HepG2 (cell line): ENCODE results near the gene ABCG1. TPM values are rescaled to one million over a fixed set of nuclear protein-coding genes. Genes with fewer than 3 reads are reported as not detected.

Experiments
- ATAC-seq: fragments of 200-7000 bp; cut with Tn5 transposase; 3 replicates; pipeline ENCODE4 v1.9.1; 2020; ENCODE audit warnings: mild to moderate bottlenecking, moderate library complexity
- BruUV-seq: library from RNA; stranded (reverse); fragments of 400-500 nt; replicated peaks from 2 replicates; lab custom pipeline; 2021; lab: Mats Ljungman, UMichigan
- CTCF ChIA-PET: fragments of 300-600 bp; formaldehyde crosslinking; extraction: SDS; loops from one replicate; lab custom pipeline; 2021; ENCODE audit warnings: low total read pairs, inconsistent platforms, low intra/inter-chr PET ratio; lab: Yijun Ruan, JAX
- POLR2A ChIA-PET: fragments of 350-600 bp; sonication (Branson Sonifier 250); formaldehyde crosslinking; loops from one replicate; lab custom pipeline; 2020; ENCODE audit warnings: antibody characterized with exemption, inconsistent platforms; lab: Yijun Ruan, JAX
- DNase-seq: peaks from one replicate; pipeline ENCODE4 v3.0.0-alpha.2; 2015; ENCODE audit warnings: low spot score
- FAIRE-seq: peaks from 3 replicates; lab custom pipeline; 2011; peaks lifted over from hg19 to GRCh38; lab: Jason Lieb, UNC
- H2AFZ ChIP-seq: one replicate; pipeline ENCODE4 v1.6.1; 2011; ENCODE audit warnings: low read length, inconsistent platforms
- H3K27ac ChIP-seq: fragments of 300-600 bp; 3 replicates; pipeline ENCODE4 v1.8.0; 2011; ENCODE audit warnings: mixed run types, mild to moderate bottlenecking, mixed read lengths, low read length, inconsistent platforms; ENCODE audit not compliant: insufficient read depth; ENCODE audit errors: extremely low read length
- H3K27me3 ChIP-seq, 2 experiments: fragments of 200-600 bp in 1 of 2; 2 replicates in 1 of 2; 3 replicates in 1 of 2; pipeline versions ENCODE4 v1.6.0 to v1.8.0; 2011; ENCODE audit warnings: low read length in 2 of 2, mild to moderate bottlenecking in 2 of 2, moderate library complexity in 2 of 2, inconsistent platforms in 1 of 2; ENCODE audit not compliant: insufficient read depth in 2 of 2, control insufficient read depth in 1 of 2
- H3K36me3 ChIP-seq, 2 experiments: fragments of 200-600 bp in 1 of 2; replicated peaks in 1 of 2; 2 replicates in 1 of 2; 3 replicates in 1 of 2; pipeline versions ENCODE4 v1.5.1 to v1.8.0; 2011; ENCODE audit warnings: low read length in 2 of 2, inconsistent platforms in 1 of 2; ENCODE audit not compliant: insufficient read depth in 2 of 2, control insufficient read depth in 1 of 2
- H3K4me1 ChIP-seq: 2 replicates; pipeline ENCODE4 v1.5.1; 2012; ENCODE audit warnings: low read length, inconsistent platforms; ENCODE audit not compliant: insufficient read depth
- H3K4me2 ChIP-seq: 2 replicates; pipeline ENCODE4 v1.6.0; 2011; ENCODE audit warnings: low read depth, low read length, inconsistent platforms
- H3K4me3 ChIP-seq, 3 experiments: fragments of 200-600 bp in 1 of 3; sonication (generic), shearing (Covaris generic) in 1 of 3; replicated peaks in 1 of 3; 2 replicates each; pipeline ENCODE4 v1.5.1; 2011 to 2016; ENCODE audit warnings: low read length in 3 of 3, inconsistent platforms in 2 of 3, low read depth in 2 of 3, mild to moderate bottlenecking in 2 of 3, control low read depth in 1 of 3, mixed read lengths in 1 of 3; ENCODE audit not compliant: insufficient read depth in 1 of 3
- H3K79me2 ChIP-seq: one replicate; pipeline ENCODE4 v1.6.1; 2011; ENCODE audit warnings: low read length, inconsistent platforms; ENCODE audit not compliant: insufficient read depth
- H3K9ac ChIP-seq: 2 replicates; pipeline ENCODE4 v1.6.0; 2011; ENCODE audit warnings: mild to moderate bottlenecking, low read depth, low read length, inconsistent platforms; ENCODE audit not compliant: insufficient read depth
- H3K9me3 ChIP-seq: 2 replicates; pipeline ENCODE4 v1.5.1; 2012; ENCODE audit warnings: mild to moderate bottlenecking, low read length
- H4K20me1 ChIP-seq: 2 replicates; pipeline ENCODE4 v1.6.0; 2011; ENCODE audit warnings: inconsistent platforms, mild to moderate bottlenecking, low read length, moderate library complexity; ENCODE audit not compliant: insufficient read depth
- FUBP1 ChIP-seq: sonication (generic); formaldehyde crosslinking; IDR thresholded peaks from 2 replicates; pipeline ENCODE4 v1.5.1; 2020; ENCODE audit warnings: missing genetic modification reagents, mild to moderate bottlenecking, borderline replicate concordance
- PLSCR1 ChIP-seq: sonication (generic); formaldehyde crosslinking; IDR thresholded peaks from 2 replicates; pipeline ENCODE4 v1.5.0; 2020; ENCODE audit warnings: missing genetic modification reagents, mild to moderate bottlenecking, borderline replicate concordance
- ZBTB44 ChIP-seq: sonication (generic); formaldehyde crosslinking; IDR thresholded peaks from 2 replicates; pipeline ENCODE4 v1.4.0; 2020; ENCODE audit warnings: missing genetic modification reagents
- ZNF234 ChIP-seq: sonication (generic); formaldehyde crosslinking; conservative IDR thresholded peaks from 2 replicates; pipeline ENCODE4 v1.5.1; 2020; ENCODE audit warnings: mild to moderate bottlenecking, missing genetic modification reagents
- ZNF280D ChIP-seq: sonication (generic); formaldehyde crosslinking; IDR thresholded peaks from 2 replicates; pipeline ENCODE4 v1.5.1; 2020; ENCODE audit warnings: mild to moderate bottlenecking, missing genetic modification reagents
- ZNF318 ChIP-seq: sonication (generic); formaldehyde crosslinking; IDR thresholded peaks from 2 replicates; pipeline ENCODE4 v1.4.0; 2020; ENCODE audit warnings: mild to moderate bottlenecking, missing genetic modification reagents
- ZNF562 ChIP-seq: sonication (generic); formaldehyde crosslinking; IDR thresholded peaks from 2 replicates; pipeline ENCODE4 v1.8.0; 2022; ENCODE audit warnings: missing genetic modification reagents, borderline replicate concordance
- WGBS: methylation state at CpG from one replicate; pipeline ENCODE4 v1.1.6; 2017; ENCODE audit warnings: low lambda C conversion rate; 5-methylcytosine and 5-hydroxymethylcytosine counted together
- in situ Hi-C: cut with HindIII; loops from 2 replicates; pipeline ENCODE4 v1.10.0; 2017; ENCODE audit warnings: low pct_unique_long_range_greater_than_20kb; ENCODE audit not compliant: extremely low pct_ligation_motif_present
- intact Hi-C: fragments of 100-400 bp; cut with micrococcal nuclease; formaldehyde crosslinking; loops from one replicate; pipeline ENCODE4 v1.10.0; 2022; ENCODE audit not compliant: unreplicated experiment
- polyA plus RNA-seq, 8 experiments: library from polyadenylated mRNA; depleted of rRNA in 3 of 8; stranded (reverse) in 7 of 8; unstranded in 1 of 8; fragments of >200 nt; fragmentation: Illumina TruSeq in 4 of 8; extraction: Trizol in 4 of 8; gene quantifications; 2 replicates each; pipeline versions ENCODE4 v1.2.1 to v1.2.3, GENCODE V29; 2011 to 2016; ENCODE audit warnings: low read depth in 4 of 8, missing spikeins in 1 of 8, mixed read lengths in 1 of 8; ENCODE audit not compliant: insufficient read depth in 1 of 8
- total RNA-seq, 5 experiments: library from RNA; depleted of rRNA; stranded (reverse); fragments of >200 nt; fragmentation: Illumina TruSeq; extraction: Trizol; gene quantifications; 2 replicates each; pipeline ENCODE4 v1.2.3, GENCODE V29; 2016; ENCODE audit warnings: low read depth in 1 of 5

The ABCG1 gene
- total and polyA plus RNA-seq, 2 of the 13 experiments (the other 11 are each of a cell fraction or from before 2014, with no cell fraction given): 0.04 TPM; not detected in 1

GRCh38 chr21:42222386-42222785 is 3.4 kb downstream of the ABCG1 start:
- H3K79me2 ChIP-seq: no peaks in the 10 kb centered on the region
- H3K9ac ChIP-seq: no peak overlapping the region
- no peaks in the 10 kb centered on the region for H3K36me3 ChIP-seq
- no peak for DNase-seq
- H4K20me1 ChIP-seq: no peaks in the 10 kb centered on the region
- in situ Hi-C loops (no loop called here), intact Hi-C loops (no loop called here)
- FAIRE-seq: no peak
- no peak for ATAC-seq
- POLR2A ChIA-PET: no interaction called here
- CTCF ChIA-PET: no interaction called here
- 7% methylated on average over 3 of the region's 6 CpGs for WGBS
- BruUV-seq: no TSS peak
- H3K4me2 ChIP-seq: no peak overlapping the region
- H2AFZ ChIP-seq: no peak overlapping the region
- H3K4me1 ChIP-seq: 0 out of 2 replicates have a peak, but pooled peaks cover 14% of the 10 kb centered on the region
- no peak overlapping the region for H3K27ac ChIP-seq
- peaks cover 3 to 74% of the 10 kb centered on the region in 2 experiments; a peak in 4 of 5 replicates for H3K27me3 ChIP-seq
- H3K4me3 ChIP-seq: no peak overlapping the region
- no peaks in the 10 kb centered on the region for H3K9me3 ChIP-seq
- TF ChIP-seq ZNF234 (CRISPR knock-in tag) (no peak), ZNF280D (CRISPR knock-in tag) (no peak), FUBP1 (CRISPR knock-in tag) (no peak), ZBTB44 (CRISPR knock-in tag) (no peak), PLSCR1 (no peak), ZNF318 (CRISPR knock-in tag) (no peak), ZNF562 (CRISPR knock-in tag) (no peak)
